Hindlimb muscle (tissue), 1 donor: ENCODE results near the gene NUP160. TPM values are rescaled to one million over a fixed set of nuclear protein-coding genes. Genes with fewer than 3 reads are reported as not detected.
"Not testable (repeated sequence)": the region's sequence is repeated elsewhere in the genome, so short reads cannot be mapped to it uniquely, and the experiment has no call there.

Experiments
- DNase-seq: peaks from one replicate; pipeline ENCODE4 v3.0.0-alpha.2; 2013
- polyA plus RNA-seq: library from polyadenylated mRNA; unstranded; fragments of 120-200 nt; gene quantifications from one replicate; pipeline ENCODE4 v1.2.1, GENCODE V29; 2013; ENCODE audit not compliant: insufficient read length

The NUP160 gene
- polyA plus RNA-seq, 1 donor = 30.6 TPM

DNA sequence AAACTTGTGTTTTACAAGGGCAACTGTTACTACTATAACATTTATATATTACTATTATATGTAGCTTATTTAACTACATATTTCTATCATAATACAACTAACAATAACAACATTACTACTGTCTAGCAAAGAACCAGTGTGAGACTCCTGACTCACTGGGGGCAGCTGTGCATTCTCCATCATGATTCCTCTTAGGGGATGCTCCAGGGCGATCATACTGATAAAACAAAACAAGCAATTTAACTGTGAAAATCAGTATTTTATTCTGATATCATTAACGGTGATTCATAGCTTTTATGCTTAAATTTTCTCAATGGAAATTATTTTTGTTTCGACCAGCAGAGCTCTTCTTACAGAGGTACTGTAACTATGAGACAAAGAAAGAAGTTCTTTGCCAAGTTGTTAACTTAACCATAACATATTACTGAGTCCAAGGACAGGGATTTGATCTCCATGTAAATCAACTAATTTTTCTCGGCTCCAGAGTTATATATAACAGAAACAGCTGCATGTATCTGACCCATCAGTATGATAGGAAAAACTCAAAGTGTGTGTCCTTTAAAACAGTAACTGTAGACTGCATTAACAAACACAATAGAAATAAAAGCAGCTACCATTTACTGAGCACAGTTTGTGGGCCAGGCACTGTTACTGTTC lies 56.2 kb downstream of the NUP160 start:
- DNase-seq = peak; percentile 6

DNA sequence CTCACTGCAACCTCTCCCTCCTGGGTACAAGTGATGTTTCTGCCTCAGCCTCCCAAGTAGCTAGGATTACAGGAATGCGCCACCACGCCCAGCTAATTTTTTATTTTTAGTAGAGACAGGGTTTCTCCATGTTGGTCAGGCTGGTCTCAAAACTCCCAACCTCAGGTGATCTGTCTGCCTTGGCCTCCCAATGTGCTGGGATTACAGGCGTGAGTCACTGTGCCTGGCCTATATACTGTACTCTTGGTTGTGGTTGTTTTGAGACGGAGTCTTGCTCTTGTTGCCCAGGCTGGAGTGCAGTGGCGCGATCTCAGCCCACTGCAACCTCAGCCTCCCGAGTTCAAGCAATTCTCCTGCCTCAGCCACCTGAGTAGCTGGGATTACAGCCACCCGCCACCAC lies 58.1 kb downstream of the NUP160 start:
- not testable (repeated sequence) for DNase-seq

DNA sequence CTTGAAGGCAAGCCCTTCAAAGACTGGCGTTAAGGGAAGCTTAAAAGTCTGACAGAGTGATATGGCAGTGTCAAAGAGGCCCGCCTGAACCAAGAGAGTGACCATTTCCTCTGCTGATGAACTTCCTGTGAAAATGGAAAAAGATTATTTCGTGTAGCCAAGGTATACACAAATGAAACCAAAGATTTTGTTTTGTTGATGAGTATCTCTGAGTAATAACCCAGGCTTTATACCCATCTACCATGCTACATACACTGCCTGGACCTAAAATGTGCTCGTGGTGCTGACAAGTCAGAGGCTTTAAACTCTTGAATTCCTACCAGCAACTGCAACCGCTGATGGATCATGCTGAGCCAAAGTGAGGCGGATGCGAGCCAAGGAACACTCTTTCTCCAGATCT lies 60.0 kb downstream of the NUP160 start:
- DNase-seq = no peak

DNA sequence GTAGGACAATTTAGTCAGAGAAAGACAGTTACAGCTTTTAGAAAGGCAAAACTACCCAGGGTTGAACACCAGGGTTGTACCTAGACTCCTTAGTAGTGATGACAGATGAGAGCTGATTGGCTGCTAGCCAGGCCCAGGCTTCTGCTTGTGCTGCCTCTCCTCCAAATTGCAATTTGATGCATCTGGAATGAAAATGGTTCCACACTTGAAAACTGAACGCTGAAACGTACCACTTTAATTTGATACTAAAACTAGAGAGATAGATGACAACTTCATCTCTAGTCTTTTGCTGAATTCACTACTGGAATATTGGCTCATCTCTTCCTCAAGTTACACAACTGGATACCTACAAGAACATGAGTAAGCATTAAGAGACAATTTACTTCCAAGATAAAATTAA lies 61.8 kb downstream of the NUP160 start:
- peak; percentile 10 for DNase-seq

DNA sequence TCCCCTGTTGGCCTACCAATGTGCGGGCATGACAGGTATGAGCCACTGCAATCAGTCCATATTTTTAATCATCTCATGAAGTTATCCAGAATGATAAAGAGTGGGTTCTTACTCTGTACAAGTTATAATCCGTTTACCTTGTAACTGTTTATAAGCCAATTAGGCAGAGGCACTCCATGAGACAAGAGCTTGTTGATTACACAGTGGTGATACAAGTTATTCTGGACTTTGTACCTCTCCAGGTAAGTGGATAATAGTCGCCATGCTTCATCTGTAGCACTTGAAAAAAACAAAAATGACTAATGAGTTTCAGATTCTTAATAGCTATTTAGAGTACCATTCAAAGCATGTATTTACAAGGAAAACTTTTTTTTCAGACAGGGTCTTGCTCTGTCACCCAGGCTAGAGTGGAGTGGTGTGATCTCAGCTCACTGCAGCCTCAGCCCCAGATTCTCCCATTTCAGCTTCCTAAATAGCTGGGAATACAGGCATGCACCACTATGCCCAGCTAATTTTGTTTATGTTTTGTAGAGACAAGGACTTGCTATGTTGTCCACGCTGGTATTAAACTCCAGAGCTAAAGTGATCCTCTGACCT lies 63.3 kb downstream of the NUP160 start:
- DNase-seq = no peak

DNA sequence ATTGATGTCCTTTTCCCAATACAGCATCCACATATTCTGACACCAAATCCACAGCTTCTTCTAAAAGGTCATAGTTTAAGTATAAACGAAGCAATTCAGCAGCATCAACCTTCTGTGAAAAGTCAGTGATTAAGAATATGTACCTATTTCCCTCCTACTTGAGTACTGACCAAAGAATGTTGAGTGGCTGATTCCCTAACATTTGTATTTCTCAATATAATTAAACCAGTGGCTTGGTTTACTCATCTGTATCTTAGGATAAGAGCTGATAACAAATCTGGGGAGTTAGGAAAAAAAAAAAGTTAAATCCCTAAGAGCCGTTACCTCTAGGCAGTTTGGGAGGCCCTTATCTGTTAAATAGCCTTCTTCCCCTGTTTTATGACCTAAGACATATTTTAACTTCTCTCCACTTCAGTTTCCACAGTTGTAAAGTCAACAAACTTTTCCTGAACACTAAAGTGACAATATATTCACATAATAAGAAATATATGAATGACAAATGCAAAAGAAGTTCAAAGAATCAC lies 65.0 kb downstream of the NUP160 start:
- DNase-seq = no peak

DNA sequence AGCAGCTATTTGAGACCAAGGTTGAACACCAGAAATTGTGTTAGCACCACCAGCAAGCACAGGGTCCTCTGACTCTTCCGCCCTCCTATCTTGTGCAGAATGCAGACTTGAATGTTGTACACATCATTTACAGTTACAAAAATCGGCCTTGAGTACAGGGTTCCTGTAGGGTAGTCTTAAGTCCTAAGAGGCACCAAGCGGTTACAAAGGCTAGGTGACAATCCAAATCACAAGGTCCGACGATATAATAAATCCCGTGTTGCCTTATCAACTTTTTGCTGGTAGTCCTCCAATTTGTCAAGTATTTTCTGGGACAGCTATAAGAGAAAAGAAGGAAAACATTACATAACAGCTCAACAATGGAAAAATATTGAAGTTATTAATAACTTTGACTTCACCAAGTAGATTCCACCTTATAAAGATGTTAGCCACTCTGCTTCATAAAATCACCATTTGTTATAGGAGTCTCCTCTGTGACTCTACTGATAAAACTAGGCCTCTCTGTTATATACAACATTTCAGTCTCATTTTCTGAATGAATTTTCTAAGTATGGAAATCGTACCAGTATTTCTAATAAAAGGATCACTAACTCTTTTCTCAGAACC lies 69.2 kb downstream of the NUP160 start:
- DNase-seq = no peak

DNA sequence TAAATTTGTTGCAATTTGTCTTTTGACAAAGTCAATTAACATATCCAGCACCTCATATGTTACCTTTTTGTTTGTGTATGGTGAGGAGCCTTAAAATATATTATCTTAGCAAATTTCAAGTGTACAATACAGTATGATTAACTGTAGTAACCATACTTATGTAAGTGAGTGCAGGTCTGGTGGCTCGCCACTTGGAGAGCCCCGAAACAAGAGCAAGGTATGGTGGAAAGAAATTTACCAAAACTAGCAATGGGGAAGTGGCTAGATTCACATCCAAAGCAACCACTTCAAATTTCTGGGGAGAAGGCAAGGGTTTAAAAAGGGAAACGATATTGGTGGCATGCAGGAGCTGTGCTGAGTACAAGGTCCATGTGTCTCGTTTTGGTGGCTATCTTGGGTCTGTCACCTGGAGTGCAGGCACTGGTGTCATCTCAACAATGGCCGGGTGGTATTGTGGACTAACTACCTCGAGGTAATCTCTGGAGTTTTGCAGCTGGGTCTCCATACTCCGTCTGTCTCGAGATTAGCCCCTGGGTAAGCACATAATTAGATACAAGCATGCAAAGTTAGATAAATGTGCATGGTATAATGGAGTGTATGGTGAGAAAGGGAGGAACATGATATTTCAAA lies 72.8 kb downstream of the NUP160 start:
- DNase-seq = no peak

DNA sequence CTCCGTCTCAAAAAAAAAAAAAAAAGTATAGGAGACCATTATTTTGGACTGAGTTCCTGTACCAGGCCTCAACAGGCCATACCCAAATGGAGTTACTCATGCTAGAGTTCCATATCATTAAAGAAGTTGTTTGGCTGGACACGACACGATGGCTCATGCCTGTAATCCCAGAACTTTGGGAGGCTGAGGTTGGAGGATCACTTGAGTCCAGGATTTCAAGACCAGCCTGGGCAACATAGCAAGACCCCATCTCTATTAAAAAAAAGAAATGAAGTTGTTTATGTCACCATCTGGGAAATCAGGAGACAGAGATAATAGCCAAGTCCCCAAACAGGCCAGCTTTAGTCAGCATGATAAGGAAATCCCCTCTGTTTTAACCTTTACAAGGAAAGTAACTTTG lies 74.3 kb downstream of the NUP160 start:
- no peak for DNase-seq

DNA sequence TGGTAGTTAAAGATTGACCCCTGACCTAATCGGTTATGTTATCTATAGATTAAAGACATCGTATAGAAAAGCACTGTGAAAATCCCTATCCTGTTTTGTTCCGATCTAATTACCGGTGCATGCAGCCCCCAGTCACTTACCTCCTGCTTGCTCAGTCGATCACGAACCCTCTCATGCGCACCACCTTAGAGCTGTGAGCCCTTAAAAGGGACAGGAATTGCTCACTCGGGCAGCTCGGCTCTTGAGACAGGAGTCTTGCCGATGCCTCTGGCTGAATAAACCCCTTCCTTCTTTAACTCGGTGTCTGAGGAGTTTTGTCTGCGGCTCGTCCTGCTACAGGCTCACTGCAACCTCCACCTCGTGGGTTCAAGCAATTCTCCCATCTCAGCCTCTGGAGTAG lies 78.6 kb downstream of the NUP160 start:
- DNase-seq = not testable (repeated sequence)

DNA sequence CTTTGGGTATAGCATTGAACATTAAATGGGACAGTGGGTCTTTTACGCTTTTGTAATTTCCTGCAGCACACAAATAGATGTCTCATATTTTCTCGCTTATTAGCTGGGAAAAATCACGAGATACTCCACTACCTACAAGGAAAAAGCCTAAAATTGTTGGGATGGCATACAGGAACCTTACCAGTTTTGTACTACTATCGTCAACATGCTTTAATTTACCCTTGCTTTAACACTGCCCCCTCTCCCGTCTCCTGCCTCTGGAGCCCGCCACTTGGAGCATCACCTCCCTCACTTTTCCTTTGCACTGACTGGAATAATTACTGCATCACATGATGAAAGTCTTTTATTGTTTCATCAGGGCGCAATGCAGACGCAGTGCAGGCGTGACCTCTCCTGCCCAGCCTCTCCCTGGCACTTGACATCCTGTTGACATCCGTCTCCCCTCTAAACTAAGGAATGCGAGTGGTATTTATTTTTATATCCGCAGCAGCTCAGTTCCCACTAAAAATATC lies 80.0 kb downstream of the NUP160 start:
- DNase-seq = peak; percentile 59

DNA sequence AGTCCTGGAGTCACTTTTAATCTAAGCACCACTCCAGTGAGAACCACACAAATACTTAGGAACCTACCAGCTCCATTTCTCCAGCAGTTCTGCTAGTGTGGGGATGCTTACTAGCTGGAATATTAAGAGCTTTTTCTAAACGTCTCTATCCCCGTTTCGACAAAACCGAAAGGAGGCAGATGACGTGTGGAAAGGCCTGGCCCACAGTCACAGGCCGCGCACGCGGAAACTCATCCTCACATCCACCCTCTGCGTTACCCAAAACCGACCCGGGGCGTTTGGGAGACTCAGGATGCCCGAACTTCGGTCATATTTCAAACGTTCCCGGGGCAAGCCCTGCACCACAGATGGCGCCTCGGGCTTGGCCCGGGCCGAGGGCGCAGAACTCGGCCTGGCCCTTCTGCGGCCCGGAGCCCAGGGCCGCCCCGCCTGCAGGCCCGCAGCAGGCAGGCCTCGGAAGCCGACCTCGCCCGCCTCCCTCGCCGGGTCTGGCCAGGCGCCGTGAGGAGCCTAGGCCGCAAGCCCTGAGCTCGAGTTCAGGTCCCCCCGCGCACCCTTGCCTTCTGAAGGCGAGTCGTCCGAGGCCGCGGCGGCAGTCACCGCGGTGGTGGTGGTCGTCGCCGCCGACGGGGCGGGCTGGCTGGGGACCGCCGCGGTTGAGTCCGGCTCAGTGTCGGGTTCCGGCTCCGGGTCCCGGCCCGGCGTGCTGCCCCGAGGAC lies 81.5 kb downstream of the NUP160 start:
- peak; percentile 84 for DNase-seq

DNA sequence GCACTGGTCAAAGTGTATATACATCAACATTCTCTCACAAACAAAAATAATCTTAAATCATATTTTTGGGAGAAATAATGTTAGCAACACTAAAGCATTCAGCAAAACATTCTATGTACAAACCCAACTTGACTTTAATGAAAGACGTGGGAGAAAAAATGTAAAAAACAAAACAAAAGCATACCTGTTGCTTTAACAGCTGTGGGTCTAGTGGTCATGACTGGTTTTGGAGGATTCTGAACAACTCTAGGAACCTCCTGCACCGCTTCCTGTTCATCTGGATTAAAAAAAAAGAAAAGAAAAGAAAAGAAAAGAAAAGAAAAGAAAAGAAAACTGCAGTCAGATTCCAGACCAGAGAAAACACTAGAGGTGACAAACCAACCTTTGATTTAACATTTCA lies 83.1 kb downstream of the NUP160 start:
- DNase-seq = no peak

DNA sequence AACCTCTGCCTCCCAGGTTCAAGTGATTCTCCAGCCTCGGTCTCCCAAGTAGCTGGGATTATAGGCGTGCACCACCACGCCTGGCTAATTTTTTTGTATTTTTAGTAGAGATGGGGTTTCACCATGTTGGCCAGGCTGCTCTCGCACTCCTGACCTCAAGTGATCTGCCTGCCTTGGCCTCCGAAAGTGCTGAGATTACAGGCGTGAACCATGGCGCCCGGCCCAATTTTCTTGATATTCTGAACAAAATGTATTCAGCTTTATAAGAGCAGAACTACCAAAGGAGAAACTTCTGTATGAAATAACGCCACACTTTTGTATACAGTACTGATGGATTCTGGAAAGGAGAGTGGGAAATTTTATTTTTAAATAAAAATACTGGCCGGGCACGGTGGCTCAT lies 88.9 kb downstream of the NUP160 start:
- DNase-seq = not testable (repeated sequence)

DNA sequence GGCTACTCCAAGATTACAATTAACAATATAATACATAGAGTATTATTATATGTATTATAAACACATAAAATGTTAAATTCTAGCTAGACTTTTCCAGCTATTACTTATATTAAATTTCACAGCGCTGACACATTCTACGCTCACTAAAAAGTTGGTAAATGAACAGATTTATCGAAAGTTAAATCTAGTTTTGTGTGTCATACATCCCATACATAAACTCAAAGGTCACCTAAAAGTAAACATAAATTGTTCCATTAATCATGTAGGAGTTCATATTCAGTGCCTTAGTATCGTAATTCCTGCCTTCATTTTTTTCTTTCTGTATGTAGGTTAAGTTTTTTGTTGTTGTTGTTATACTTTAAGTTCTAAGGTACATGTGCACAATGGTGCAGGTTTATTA lies 91.9 kb downstream of the NUP160 start:
- DNase-seq = no peak

DNA sequence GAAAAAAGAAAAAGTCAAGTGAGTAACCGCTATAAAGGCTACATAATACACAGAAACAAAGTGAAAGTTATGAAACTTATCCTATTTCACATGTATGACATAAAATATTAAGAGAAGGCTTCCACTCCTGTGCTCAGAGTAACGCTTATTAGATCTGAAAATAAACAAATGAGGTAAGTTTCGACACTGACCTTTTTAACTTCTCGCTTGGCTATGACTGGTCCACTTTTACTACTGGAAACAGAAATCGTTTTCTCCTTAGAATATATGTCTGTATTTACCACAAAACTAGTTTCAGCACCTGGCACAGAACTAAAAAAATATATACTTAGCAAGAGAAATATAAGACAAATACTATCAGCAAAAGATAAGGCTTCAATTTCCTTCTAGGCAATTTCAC lies 97.4 kb downstream of the NUP160 start:
- no peak for DNase-seq

DNA sequence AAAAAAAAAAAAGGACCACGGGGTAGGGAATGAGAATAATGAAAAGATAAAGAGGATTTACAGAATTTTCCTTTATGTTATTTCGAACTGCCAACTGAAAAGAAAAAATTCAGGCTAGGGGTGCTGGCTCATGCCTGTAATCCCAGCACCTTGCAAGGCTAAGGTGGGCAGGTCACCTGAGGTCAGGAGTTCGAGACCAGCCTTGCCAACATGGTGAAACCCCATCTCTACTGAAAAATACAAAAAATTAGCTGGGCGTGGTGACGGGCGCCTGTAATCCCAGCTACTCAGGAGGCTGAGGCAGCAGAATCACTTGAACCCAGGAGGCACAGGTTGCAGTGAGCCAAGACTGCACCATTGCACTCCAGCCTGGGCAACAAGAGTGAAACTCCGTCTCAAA lies 105.7 kb downstream of the NUP160 start:
- not testable (repeated sequence) for DNase-seq

DNA sequence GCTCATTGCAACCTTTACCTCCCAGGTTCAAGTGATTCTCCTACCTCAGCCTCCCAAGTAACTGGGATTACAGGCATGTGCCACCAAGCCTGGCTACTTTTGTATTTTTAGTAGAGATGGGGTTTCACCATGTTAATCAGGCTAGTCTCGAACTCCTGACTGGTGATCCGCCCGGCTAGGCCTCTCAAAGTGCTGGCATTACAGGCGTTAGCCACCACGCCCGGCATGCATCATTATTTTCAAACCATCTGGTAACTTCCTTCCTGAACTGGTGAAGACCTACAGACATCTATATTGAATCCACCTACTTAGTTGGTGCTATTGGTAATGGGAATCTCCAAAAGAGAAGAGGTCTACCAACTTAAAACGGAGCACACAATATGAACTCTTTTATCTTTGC lies 110.3 kb downstream of the NUP160 start:
- not testable (repeated sequence) for DNase-seq

DNA sequence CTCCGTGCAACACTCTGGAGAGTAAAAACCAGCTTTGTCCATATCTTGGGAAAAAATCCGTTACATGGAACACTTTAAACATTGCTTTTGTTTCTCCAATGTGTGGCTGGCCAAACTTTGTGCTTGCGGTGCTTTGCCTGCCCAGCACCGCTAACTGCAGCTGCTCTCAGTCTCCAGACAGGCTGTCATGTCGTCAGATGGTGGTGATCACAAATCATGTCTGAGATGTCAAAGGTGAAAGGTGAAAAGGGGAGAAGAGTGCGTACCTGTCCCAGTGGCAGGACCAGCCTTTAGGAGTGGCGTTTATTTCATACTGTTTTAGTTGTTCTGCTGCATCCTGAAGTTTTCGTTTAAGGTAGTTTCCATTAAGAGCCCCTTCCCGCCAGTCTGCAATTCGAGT lies 115.9 kb downstream of the NUP160 start:
- no peak for DNase-seq

DNA sequence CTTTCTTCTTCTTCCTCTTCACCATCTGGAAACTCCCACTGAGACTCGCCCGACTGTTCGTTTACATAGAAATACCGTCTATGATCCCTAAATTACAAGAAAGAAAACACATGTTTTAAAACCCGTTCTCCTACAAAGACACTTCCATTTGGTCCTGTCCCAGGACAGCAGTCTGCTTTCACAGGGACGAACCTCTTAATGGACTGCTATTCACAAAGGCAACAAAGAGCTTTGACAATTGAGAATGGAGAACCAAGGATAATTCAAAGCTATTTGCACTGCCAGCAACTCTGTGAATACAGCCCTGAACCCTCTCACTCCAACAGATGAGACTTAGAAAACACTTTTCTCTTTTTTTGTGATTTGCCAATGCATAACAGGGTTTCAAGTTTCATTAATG lies 116.7 kb downstream of the NUP160 start:
- DNase-seq = no peak
